ENCODE measurements around the gene RIT1.
"Not testable (repeated sequence)": the region's sequence is repeated elsewhere in the genome, so short reads cannot be mapped to it uniquely, and the experiment has no call there.

The RIT1 gene

DNA sequence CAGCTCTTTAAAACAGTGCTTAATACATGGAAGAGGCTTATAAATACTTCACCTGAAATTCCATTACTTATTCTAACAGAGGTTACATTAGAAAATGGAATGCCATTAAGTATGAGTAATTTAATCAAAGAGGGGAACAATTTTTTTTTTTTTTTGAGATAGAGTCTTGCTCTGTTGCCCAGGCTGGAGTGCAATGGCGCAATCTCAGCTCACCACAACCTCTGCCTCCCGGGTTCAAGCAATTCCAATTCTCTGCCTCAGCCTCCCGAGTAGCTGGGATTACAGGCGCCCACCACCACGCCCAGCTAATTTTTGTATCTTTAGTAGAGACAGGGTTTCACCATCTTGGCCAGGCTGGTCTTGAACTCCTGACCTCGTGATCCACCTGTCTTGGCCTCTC is 15.5 kb downstream of the RIT1 start:
- not testable (repeated sequence) for DNase-seq (ENCODE audit: low read depth in 3 of 3, low spot score in 1 of 3)

DNA sequence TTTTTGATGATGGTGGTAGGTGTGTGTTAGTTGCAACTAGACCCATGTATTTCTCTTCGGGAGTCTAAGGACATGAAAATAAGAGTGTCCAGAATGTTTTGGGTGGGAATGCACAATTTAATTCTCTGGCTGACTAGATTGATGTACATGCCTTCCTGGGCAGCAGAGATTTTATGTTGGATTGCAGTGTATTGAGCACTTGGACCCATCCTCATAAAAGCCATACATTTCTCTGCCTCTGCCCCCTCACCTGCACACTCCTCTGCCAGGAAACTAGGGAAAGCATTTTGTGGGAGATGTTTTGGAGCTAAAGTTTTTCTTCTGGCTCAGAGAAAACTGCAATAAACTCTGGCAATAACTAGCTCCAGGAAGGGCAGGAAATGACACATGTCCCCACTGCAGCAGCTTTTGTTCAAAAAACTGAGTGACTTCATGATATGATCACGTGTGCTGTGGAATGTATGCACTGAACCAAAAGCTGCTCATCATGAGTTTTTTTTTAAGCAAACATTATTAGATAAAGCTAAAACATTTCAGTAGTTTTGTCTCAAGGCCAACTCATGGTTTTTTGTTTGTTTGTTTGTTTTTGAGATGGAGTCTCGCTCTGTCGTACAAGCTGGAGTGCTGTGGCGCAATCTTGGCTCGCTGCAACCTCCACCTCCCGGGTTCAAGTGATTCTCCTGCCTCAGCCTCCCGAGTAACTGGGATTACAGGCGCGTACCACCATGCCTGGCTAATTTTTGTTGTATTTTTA is 17.6 kb downstream of the RIT1 start:
- no peak for DNase-seq (ENCODE audit: low read depth in 3 of 3, low spot score in 1 of 3)

DNA sequence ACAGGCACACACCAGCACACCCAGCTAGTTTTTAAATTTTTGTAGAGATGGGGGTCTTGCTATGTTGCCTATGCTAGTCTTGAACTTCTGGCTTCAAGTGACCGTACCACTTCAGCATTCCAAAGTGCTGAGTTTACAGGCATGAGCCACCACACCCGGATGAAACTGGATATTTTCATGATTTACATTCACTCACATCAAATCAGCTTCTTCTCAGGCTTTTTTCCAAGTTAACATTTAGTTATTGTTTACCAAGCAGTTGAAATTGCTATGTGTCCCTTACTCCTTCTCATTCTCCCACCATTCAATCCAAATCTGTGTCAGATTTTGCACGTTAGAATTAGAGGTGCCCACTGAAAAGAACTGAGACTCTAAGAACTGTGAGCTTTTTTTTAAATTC is 18.4 kb downstream of the RIT1 start:
- no peak for DNase-seq (ENCODE audit: low read depth in 3 of 3, low spot score in 1 of 3)

DNA sequence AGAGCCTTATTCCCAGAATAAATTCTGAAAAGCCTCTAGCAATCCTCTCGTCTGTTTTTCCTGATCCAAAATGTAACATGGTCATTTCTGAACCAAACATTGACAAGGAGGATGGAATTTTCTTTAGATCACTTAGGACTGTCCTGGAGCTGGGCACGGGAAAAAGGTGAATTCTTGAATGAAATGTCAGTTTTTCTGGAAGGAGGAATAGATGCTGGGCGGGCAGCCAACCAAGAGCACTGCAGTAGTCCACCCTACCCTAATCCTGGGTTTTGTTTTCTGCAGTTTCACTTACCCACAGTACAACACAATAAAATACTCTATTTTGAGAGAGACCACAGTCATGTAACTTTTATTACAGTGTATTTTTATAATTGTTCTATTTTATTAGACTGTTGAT is 20.9 kb downstream of the RIT1 start:
- DNase-seq (ENCODE audit: low read depth in 3 of 3, low spot score in 1 of 3) = no peak

DNA sequence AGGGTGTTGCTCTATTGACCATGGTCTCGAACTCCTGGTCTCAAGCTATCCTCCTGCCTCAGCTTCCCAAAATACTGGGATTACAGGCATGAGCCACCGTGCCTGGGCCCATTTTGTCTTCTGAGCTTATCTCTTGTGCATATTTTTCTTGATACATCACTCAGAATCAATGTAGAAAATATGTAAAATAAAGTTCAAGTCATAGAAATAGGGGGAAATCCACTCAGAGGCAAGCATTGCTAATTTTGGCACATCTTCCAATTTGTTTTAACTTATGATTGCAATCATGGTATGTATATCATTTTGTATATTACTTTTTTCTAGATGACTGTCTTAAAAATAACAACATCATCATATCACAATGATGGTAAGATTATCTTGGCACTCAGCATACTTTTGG is 21.6 kb downstream of the RIT1 start:
- DNase-seq (ENCODE audit: low read depth in 3 of 3, low spot score in 1 of 3) = no peak

DNA sequence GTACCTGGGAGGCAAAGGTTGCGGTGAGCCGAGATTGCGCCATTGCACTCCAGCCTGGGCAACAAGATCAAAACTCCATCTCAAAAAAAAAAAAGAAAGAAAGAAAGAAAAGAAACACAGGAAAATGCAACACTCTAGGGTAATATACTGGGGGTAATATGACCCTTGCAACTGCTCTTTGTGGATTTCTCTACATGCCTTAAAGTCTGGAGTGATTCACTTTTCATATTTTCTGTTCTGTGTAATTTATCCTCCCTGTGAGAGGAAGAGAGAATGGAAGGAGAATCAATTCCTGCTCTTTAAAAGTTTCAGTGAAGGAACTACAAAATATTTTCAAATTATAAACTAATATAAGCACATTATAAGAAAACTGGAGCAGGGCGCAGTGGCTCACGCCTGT is 22.7 kb downstream of the RIT1 start:
- DNase-seq (ENCODE audit: low read depth in 3 of 3, low spot score in 1 of 3) = no peak

DNA sequence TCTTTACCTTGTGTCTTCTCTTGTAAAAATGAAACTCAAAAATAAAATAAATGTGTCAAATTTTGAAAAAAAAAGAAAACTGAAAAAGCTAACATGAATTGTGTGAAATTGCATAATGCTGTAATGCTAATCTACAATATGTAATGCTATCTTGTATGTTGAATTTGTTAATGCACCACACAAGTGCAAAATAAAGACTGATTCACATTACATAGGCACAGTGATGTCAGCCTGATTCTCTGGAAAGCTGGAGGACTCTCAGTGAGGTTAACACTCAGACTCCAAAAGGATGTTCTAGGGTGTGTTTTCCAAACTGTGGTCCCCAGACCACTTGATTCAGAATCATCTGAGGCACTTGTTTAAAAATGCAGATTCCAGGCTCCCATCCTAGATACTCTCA is 26.2 kb downstream of the RIT1 start:
- DNase-seq (ENCODE audit: low read depth in 3 of 3, low spot score in 1 of 3) = no peak

DNA sequence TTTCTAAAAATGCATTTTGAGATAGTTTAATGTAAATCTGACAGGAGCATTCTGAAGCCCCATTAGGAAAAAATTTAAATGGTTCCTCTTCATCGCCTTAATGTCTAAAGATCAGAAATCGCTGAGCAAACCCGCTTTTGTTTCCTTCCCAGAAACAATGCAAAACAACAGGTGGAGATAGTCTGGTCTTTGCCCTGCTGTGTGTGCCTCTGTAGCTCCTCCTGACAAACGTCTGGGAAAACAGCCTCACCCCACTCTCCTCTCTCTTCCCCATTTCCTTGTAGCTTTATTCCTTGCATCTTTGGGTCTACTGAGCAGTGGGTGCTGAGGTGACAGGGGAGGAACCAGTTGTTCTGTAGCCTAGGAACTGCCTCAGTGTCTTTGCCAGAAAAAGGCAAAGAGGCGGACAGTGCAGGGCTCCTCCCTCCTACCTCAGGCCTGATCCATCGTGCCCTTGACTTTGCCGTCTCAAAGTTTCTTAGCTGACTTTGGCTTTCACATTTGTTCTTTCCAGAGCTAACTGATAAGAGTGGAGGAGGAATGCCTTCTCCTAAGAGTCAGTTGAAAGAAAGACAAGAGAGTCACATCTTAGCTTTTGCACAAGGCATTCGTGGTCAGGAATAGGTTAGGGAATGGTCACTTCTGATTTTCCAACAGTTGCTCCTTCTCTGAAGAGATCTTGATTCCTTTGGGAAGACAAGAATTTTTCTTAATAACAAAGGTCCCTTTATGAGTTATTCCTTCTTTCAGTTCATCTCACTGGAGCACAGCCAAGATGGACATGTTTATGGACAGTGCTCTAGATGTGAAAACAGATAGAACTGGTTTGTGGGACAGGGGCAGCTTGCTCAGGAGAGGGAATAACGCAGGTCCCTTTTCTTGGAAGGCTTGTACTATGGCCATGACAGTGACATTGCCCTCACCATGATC is 26.9 kb downstream of the RIT1 start:
- no peak for DNase-seq (ENCODE audit: low read depth in 3 of 3, low spot score in 1 of 3)

DNA sequence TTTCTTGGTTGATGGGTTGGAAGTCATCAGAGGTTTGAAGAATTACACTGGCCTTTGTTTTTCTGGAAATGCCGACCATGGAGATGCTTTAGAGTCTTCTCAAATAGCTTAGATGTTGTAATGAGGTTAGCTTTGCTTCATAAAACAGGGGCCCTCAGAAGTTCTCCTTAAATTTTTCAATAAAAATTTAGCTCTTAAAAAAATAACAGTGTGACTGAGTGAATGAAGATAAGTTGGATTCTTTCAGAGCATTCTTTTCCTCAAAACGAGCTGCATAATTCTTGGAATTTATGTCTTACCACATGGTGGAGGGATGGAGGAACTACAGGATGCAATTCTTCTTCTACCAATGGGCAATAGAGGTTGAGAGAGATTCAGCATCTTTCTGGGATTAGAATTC is 28.4 kb downstream of the RIT1 start:
- DNase-seq (ENCODE audit: low read depth in 3 of 3, low spot score in 1 of 3) = no peak

DNA sequence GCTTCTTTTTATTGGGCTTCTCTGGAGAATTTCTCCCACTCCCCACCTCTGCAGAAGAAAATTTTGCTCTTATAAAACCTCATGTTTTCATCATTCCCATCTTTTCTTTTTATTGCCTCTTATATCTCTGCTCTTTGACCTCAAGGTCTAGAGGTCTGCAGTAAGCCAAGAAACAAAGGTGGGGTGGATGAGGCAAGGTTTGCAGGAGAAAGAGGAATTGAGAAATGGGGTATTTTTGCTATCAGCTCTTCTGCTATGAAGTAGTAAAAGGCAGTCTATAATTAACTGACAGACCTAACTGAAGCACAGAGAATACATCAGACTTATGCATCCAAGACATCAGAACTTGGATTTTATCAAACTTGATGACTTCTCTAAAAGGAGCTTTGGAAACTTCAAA is 28.9 kb downstream of the RIT1 start:
- no peak for DNase-seq (ENCODE audit: low read depth in 3 of 3, low spot score in 1 of 3)

DNA sequence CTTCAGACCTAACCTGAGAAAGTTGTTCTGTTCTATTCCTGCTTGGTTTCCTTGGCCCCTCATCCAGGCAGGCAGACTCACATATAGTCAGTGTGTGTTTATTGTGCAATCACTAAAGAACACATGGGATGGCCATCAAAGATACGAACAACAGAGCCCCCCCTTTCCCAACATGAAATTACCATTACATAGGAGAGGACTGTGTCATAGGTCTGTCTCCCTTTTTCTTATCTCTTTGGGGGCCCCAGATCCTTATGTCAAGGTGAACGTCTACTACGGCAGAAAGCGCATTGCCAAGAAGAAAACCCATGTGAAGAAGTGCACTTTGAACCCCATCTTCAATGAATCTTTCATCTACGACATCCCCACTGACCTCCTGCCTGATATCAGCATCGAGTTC is 30.2 kb downstream of the RIT1 start:
- DNase-seq (ENCODE audit: low read depth in 3 of 3, low spot score in 1 of 3) = no peak

DNA sequence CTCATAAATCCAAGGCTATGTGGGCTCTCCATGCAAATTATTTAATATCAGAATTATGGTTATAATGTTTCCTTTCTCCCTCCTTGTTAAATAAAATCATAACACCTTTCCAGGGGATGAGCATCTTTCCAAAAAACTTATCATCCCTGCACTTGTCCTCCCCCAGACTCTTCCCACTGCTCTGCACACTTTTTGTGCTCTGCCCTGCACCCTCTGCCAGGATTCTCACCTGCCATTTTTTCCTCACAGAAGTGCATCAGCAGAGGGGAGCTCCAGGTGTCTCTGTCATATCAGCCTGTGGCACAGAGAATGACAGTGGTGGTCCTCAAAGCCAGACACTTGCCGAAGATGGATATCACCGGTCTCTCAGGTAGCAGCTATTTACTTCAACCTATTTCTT is 30.9 kb downstream of the RIT1 start:
- no peak for DNase-seq (ENCODE audit: low read depth in 3 of 3, low spot score in 1 of 3)

DNA sequence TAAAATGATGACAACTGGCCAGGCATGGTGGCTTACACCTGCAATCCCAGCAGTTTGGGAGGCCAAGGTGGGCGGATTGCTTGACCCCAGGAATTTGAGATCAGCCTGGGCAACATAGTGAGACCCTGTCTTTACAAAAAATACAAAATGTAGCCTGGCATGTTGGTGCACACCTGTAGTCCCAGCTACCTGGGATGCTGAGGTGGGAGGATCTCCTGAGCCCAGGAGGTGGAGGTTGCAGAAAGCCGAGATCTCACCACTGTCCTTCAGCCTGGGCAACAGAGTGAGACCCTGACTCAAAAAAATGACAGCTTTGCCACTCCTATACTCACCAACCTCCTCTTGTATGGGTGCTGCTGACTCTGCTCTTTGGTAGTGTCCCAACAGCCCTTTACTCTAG is 33.2 kb downstream of the RIT1 start:
- DNase-seq (ENCODE audit: low read depth in 3 of 3, low spot score in 1 of 3) = no peak

DNA sequence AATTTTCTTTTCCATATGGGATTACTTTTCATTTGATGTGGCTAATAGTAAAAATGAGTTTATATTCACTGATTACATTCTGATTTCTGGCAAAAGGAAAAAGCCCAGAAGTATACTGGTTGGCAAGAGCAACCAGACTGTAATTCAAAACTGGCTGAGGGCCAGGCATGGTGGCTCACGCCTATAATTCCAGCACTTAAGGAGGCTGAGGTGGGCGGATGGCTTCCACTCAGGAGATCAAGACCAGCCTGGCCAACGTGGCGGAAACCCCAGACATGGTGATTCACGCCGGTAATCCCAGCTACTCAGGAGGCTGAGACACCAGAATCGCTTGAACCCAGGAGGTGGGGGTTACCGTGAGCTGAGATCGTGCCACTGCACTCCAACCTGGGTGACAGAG is 37.3 kb downstream of the RIT1 start:
- no peak for DNase-seq (ENCODE audit: low read depth in 3 of 3, low spot score in 1 of 3)

DNA sequence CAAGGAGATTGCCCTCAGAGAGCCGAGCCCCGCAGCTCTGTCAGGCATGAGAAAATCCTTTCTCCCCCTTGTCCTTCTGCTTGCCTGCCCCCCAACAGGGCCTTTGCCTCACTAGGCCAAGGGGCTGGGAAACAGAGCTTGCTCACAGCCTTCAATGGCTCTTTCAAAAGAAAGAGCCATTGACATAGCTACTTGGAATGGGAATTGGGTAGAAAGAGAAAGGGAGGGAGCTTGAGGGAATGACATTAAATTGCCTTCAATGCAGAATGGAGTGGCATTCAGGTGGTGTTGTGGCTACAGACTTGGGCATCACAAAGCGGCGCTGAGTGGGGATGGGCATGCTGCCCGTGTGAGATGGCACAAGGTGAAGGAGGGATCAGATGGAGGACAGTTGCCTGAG is 38.6 kb downstream of the RIT1 start:
- no peak for DNase-seq (ENCODE audit: low read depth in 3 of 3, low spot score in 1 of 3)

DNA sequence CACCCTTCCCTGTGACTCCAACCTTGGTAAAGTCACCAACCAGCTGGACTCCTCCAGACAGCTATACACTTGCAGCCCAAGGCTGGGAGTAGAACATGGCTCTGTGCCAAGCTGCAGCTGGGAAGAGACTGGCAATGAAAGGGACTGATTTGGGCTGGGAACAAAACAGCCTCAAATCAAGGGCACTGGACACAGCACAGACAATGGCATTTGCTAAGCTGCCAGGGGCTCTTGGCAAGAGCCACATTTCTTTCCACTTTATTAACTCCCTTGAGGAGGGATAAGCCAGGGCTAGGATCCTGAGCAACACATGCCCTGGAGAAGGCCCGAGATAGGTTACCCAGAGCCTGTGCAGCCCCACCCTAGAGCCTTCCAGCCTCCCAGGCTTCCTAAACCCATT is 39.8 kb downstream of the RIT1 start:
- no peak for DNase-seq (ENCODE audit: low read depth in 3 of 3, low spot score in 1 of 3)

DNA sequence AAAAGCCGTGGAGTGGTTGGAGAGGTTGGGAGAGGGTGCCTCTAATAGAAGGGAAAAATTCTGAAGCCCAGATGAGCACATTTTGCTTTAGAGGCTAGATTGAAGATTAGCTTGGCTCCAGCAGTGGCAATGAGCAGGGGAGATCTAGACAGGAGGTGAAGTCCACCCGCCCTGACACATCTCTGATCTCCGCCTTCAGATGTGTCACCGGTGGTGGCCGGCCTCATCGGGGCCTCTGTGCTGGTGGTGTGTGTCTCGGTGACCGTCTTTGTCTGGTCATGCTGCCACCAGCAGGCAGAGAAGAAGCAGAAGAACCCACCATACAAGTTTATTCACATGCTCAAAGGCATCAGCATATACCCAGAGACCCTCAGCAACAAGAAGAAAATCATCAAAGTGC is 43.4 kb downstream of the RIT1 start:
- no peak for DNase-seq (ENCODE audit: low read depth in 3 of 3, low spot score in 1 of 3)

DNA sequence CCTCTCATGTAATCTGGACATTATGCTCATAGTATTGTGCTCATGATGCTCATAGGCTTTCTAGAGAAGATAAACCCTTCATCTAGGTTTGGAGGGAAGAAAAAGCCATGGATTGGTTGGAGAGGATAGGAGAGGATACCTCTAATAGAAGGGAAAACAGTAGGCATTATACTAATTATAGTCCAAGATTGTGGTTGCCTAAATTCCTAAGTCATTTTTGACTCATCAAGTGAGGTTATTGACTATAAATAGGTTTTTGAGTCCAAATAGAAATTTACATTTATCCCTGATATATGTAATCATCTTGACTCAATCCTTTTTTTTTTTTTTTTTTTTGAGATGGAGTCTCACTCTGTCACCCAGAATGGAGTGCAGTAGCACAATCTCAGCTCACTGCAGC is 46.8 kb downstream of the RIT1 start:
- DNase-seq (ENCODE audit: low read depth in 3 of 3, low spot score in 1 of 3) = no peak

DNA sequence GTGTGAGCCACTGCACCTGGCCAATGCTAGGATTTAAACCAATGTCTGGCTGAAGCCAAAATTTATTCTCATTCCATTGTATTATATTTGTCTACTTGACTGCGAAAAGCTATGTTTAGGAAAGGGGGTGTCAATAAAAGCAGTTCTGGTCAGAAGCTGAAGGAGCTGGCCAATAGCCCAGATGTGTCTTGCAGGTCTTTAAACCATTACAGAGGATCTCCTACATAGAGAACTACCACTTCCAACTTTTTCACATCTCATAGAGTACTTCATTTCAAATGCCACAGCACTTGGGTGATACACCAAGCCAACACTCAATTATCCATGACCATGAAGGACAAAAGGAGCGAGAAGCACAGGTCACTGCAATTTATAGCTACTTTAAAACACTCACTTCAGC is 49.3 kb downstream of the RIT1 start:
- DNase-seq (ENCODE audit: low read depth in 3 of 3, low spot score in 1 of 3) = no peak

DNA sequence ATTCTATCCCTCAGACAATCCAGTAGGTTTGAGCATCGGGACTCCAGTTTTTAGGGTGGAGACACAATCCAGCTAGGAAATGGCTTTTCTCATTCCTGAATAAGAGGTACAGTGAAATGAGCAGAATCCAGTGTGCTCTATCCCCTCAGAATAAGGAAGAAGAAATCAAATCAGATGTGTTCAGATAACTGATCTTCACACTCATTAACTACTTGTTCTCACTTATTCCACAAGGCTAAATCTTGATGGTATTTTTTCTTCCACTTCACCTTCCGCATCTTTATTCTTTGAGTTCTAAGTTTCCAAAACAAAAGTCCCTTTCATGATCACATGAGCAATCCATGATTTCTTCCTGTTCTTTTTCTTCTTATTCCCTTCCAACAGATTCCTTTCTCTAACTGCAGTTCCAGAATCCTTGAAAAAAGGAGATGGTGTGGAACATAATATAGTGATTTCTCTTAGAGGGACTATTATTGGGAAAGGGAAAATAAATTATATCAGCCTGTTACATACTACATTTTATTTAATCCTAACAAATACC is 50.1 kb downstream of the RIT1 start:
- DNase-seq (ENCODE audit: low read depth in 3 of 3, low spot score in 1 of 3) = no peak

DNA sequence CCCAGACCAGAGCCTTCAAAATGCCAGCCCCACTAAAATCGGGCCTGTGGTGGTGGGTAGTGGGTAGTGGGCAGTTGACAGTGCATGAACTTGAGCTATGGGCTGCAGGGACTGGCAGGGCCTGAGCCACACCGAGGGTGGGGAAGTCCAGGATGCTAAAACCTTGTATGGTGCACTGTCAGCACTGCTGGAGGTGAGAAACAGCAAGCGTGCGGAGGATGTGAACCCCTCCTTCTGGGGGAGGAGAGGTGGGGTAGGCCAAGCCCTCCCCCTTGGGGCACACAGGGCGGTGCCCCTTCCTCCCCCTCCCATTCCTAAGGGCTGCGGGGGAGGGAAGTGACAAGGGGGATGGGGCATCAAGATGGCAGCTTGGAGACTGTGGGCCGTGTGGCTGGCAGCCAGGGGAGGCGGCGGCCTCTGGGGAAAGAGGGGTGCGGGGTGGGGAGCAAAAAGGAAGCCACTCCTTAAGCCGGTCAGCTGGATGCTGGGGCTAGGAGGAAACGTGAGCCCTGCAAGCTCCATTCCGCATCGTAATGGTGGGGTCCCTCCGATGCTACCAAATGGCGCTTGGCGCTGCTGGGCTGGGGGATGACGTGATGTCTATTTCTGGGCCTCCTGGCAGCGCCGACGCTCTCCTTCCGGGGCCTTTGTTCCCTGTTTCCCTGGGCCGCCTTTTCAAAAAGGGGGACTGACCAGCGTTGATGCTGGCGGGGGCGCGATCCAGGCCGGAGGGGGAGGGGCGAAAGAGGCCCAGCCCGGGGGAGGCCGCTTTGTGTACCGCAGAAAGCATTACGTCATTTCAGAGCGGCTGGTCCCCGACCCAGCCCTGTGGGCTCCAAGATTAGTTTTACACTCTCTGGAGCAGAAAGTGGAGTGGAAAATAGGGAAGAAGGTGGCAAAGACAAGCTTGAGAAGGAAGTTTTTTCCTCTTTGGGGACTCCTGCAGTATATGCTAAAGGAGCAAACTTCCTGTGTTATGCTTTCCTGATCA is 51.0 kb downstream of the RIT1 start:
- DNase-seq (ENCODE audit: low read depth in 3 of 3, low spot score in 1 of 3) = peak in 2 of 3 donors; percentile 8 to 10
